Stimulated activated CD8-positive, alpha-beta memory T cell treated with anti-CD3 and anti-CD28 coated beads, Interleukin-7, amount 100 ng/mL, for 48 hours (primary cell): ENCODE data around the gene ADARB2.

Experiments used
- DNase-seq, 2 donors: peaks; one replicate each; pipeline ENCODE4 v3.0.0-alpha.2; 2020; ENCODE audit warnings: low read depth in 1 of 2; ENCODE audit errors: extremely low read depth in 1 of 2

Gene ADARB2

GRCh38 chr10:1154531-1155295 lies 582.6 kb downstream of the ADARB2 start:
- DNase-seq, result no peak

- DNase-seq, result no peak
Observed at GRCh38 chr10:1153805-1154351, 583.4 kb downstream of the ADARB2 start.

GRCh38 chr10:1153251-1153763 lies 584.0 kb downstream of the ADARB2 start:
- DNase-seq, result no peak

- DNase-seq, result no peak
Observed at GRCh38 chr10:1152386-1153250, 584.7 kb downstream of the ADARB2 start.

DNA sequence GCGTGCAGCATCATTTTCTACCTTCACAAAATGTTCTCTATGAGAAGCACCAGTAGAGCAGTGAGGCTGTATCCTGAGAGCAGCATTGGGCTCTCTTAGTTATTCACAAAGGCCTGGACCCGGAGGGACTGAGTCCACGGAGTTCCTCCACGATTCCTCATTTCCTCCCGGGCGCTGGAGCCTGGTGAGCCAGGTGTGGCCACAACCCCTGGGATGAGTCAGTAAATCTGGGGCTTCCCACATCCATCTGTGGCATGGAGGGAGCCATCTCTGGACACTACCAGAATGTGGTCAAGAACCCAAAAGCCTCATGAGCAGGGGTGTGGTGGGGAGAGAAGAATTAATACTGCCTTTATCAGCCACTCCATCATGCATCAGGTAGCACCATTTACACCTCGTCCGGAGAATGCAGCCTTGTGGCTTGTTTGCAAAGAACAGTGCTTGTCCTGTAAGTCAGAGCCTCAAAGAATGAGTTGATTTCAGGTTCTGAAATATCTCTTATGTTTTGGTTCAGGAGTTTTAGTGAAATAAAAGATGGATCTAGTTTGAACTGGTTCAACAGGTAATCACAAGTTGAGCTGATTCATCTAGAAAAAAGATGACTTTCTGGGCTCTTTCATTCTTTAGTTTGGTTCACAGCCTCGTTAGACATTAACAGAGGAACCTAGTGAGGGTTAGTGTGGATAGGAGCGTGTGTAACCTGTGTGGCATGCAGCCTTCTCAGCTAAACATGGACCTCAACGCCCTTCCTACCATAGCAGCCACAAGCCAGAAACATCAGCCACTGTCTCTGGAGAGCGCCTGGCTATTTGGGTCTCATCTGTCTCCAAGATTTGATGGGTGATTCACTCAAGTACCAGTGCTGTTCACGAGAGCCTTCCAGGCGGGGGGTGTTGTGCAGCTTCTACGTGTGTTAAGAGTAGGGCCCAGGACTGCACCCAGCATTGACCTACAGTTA lies 586.0 kb downstream of the ADARB2 start:
- DNase-seq, result no peak

DNA sequence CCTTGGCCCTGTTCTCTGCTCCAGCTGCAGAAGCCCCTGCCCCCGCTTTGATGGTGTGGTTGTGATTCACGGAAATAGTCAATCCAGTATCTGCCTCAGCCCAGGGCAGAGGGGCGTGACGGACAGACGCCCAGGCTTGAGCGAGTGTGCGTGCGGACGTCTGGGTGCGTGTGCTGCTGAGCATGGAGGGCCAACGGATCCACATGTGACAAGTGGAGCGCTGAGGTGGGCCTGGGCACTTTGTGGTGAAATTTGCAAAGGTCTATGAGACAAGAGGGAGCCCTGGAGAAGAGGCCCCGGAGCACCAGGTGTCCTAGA lies 586.7 kb downstream of the ADARB2 start:
- DNase-seq, result no peak

- DNase-seq, result peak in 1 of 2 donors; percentile 8
Observed at GRCh38 chr10:1149793-1150637, 587.3 kb downstream of the ADARB2 start.

- DNase-seq, result no peak
Observed at GRCh38 chr10:1148855-1149605, 588.3 kb downstream of the ADARB2 start.

DNA sequence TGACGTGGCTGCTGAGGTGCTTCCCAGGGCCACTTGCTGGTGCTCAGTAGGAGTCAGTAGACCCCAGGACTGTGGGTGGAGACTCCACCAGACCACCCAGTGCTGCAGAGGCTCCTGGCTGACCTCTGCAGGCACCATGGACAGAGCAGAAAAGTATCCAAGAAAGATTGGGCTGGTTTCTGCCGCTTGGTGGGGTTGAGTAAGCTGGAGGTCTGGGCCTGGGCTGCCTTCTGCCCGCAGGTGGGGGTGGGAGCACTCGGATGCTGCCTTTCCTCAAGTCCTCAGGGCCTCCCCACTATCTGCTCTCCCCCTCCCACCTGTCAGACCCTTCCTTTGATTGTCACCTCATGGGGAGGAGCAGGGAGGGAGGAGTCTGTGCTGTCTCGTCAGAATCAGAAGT lies 589.5 kb downstream of the ADARB2 start:
- no peak for DNase-seq

DNA sequence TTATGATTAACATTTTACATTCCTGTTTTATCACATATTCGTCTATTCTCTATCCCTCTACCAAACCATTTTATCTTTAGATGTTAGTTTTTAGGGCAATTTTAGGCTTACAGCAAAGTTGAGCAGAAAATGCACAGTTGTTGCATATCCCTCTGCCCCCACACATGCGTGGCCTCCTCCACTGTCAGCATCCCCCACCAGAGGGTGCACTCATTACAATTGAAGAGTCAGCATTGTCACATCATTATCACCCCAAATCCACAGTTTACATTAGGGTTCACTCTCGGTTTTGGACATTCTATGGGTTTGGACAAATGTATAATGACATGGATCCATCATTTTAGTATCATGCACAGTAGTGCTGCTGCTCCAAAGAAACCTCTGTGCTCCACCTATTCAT lies 594.7 kb downstream of the ADARB2 start:
- no peak for DNase-seq

DNA sequence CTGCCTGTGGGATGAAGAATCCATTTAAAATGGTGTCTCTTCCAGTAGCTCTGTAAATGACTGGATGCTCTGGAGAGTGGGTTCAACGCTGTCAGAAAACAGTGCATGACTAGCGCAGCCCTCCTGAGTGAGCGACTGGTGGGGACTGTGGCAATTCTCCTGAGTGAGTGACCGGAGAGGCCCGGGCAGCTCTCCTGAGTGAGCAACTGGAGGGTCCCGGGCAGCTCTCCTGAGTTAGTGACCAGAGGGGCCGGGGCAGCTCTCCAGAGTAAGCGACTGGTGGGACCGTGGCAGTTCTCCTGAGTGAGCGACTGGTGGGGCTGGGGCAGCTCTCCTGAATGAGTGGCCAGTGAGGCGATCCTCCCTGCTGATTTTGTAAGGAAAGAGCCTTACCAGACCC lies 595.6 kb downstream of the ADARB2 start:
- DNase-seq, result no peak

DNA sequence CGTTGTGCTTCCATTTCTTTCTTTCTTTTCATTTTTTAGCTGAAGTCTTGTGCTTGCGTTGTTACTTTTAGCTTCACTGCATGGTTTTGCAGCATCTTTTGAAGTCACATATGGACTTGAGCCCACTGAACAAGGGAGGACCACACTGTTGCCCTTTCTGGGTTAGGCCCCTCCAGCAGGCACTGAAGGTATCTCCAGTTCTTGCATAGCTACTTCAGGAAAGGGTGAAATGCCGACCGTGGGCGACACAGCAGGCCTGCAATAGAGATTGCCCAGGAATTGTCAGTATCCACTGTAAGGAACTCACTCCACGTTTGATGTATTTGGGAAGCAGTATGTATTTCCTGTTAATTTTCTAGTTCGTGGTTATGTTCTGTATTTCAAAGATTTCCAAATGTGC lies 596.1 kb downstream of the ADARB2 start:
- no peak for DNase-seq

DNA sequence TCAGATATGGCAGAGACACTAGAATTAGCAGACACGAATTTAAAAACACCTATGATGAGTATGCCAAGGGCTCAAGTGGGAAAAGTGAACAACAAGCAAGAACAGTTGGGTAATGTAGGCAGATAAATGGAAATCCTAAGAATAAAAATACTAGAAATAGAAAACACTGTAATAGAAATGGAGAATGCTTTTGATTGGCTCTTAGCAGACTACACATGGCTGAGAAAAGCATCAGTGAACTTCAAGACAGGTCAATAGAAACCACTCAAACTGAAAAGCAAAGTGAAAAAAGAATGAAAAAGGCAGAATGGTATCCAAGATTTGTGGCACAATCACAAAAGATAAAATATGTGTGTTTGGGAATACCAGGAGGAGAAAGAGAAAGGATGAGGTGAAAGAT lies 598.8 kb downstream of the ADARB2 start:
- no peak for DNase-seq

- DNase-seq, result no peak
Observed at GRCh38 chr10:1137499-1138163, 599.7 kb downstream of the ADARB2 start.

- no peak for DNase-seq
Observed at GRCh38 chr10:1136268-1136667, 601.1 kb downstream of the ADARB2 start.

DNA sequence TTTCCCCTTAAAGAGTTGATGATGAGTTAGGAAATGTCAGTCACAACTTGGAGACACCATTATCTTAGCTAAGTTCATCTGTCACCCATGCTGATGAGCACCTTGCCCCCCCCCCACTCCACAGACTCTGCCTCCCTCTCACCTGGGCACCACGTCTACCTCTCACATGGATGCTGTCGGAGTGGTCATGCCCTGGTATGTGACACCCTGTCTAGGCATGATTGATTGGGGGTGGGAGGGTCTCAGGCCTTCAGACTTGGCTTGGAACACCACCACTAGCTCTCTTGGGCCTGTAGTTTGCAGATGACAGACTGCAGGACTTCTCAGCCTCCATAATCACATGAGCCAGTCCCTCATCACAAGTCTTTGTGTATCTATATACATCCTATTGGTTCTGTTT lies 603.2 kb downstream of the ADARB2 start:
- DNase-seq, result no peak

DNA sequence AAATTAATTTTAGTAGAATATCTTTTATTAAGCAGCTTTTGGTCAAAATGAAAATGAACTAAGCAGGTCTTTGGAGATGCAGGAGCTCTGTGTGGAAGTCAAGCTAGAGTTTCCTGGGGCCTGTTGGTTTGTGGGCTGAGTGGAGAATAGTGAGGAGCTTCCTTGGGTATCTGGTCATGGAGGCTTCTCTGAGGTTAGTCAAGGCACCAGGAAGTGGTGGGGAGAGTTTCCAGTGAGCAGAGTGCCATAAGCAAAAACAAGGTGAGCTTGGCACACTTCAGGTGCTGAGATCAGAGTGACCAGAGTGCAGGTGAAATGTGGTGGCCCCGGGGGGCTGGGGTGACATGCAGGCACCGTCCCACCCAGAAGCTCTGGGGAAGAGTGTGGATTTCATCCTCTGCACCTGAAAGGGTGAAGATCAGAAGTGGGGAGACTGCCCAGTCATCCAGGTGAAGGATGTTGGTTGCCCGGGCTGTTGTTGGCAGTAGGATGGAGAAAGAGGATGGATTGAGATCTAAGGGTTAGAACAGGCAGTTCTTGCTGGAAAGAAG lies 603.8 kb downstream of the ADARB2 start:
- no peak for DNase-seq

- no peak for DNase-seq
Observed at GRCh38 chr10:1132584-1132983, 604.7 kb downstream of the ADARB2 start.
